Sigmoid colon (tissue), 7 donors: ENCODE results near the gene IRF4. TPM values are rescaled to one million over a fixed set of nuclear protein-coding genes. Genes with fewer than 3 reads are reported as not detected.
A peak's percentile ranks its signal among the peaks of the same experiment; 100 is the strongest.

Source experiments
- DNase-seq: peaks from one replicate; pipeline ENCODE4 v3.0.0-alpha.2; 2019
- H3K27ac ChIP-seq, 4 donors: fragments of 200-600 bp; sonication (generic); one replicate each; pipeline ENCODE4 v1.5.1; 2016 to 2019; ENCODE audit warnings: mild to moderate bottlenecking in 1 of 4
- H3K27me3 ChIP-seq, 3 donors: fragments of 200-600 bp; sonication (generic); one replicate each; pipeline ENCODE4 v1.5.1; 2019; ENCODE audit warnings: mild to moderate bottlenecking in 1 of 3
- H3K36me3 ChIP-seq, 4 donors: fragments of 200-600 bp; sonication (generic); one replicate each; pipeline ENCODE4 v1.5.1; 2016 to 2019
- H3K4me1 ChIP-seq, 4 donors: fragments of 200-600 bp; sonication (generic); one replicate each; pipeline ENCODE4 v1.5.1; 2017 to 2019
- H3K4me3 ChIP-seq, 4 donors: fragments of 200-600 bp; sonication (generic); one replicate each; pipeline ENCODE4 v1.5.1; 2017 to 2019; ENCODE audit warnings: mild to moderate bottlenecking in 2 of 4, moderate library complexity in 1 of 4
- H3K9me3 ChIP-seq, 4 donors: fragments of 200-600 bp in 3 of 4; sonication (generic) in 3 of 4; one replicate each; pipeline versions ENCODE4 v1.5.1 to v1.6.1; 2013 to 2019
- CTCF ChIP-seq, 4 experiments: fragments of 450-650 bp in 3 of 4; fragments of 200-600 bp in 1 of 4; IDR thresholded peaks; one replicate each; pipeline ENCODE4 v1.5.1; 2016 to 2019; ENCODE audit warnings: antibody characterized with exemption in 4 of 4, mild to moderate bottlenecking in 3 of 4, moderate library complexity in 2 of 4
- EP300 ChIP-seq, 4 donors: sonication (generic); formaldehyde crosslinking; IDR thresholded peaks; one replicate each; pipeline ENCODE4 v1.6.1; 2017; ENCODE audit warnings: antibody characterized with exemption in 4 of 4
- POLR2A ChIP-seq, 2 donors: fragments of 450-650 bp; IDR thresholded peaks; one replicate each; pipeline ENCODE4 v1.6.1; 2016; ENCODE audit warnings: antibody characterized with exemption in 2 of 2, mild to moderate bottlenecking in 2 of 2, moderate library complexity in 2 of 2
- POLR2AphosphoS5 ChIP-seq, 4 donors: sonication (generic); formaldehyde crosslinking; IDR thresholded peaks; one replicate each; pipeline ENCODE4 v1.6.1; 2017; ENCODE audit warnings: antibody characterized with exemption in 4 of 4
- WGBS, 2 donors: extraction: QIAGEN DNeasy Blood & Tissue Kit; methylation state at CpG; one replicate each; pipeline ENCODE4 v1.1.7; 2013; 5-methylcytosine and 5-hydroxymethylcytosine counted together
- intact Hi-C: fragments of 100-400 bp; cut with DNase I; formaldehyde crosslinking; loops from one replicate; pipeline ENCODE4 v1.15.1; 2023
- polyA plus RNA-seq, 3 donors: library from polyadenylated mRNA; stranded (reverse); fragments of 200-250 nt; gene quantifications; one replicate each; pipeline ENCODE4 v1.2.3, GENCODE V29; 2013
- total RNA-seq, 4 donors: library from RNA; depleted of rRNA; stranded (reverse); fragments of >200 nt; gene quantifications; one replicate each; pipeline ENCODE4 v1.1.0, GENCODE V29; 2016
- donor health status: healthy with polysubstance abuse.
- donor health status: Bipolar disorder and iron deficiency.
- donor health status: healthy.

Gene IRF4
- total and polyA plus RNA-seq, 7 donors, result 0.28 to 9.3 (median 0.46) TPM

GRCh38 chr6:445571-446417 lies 54.2 kb downstream of the IRF4 start:
- H3K36me3 ChIP-seq, result no peaks in the 10 kb centered on the region
- H3K27me3 ChIP-seq, result peaks cover 0 to 13% (median 0%) of the 10 kb centered on the region in 3 donors
- intact Hi-C loops, result no loop called here
- TF ChIP-seq CTCF (IDR thresholded peaks at IDR 0.05) (no peak), EP300 (IDR thresholded peaks at IDR 0.05) (no peak), POLR2AphosphoS5 (IDR thresholded peaks at IDR 0.05) (no peak), POLR2A (IDR thresholded peaks at IDR 0.05) (no peak)
- DNase-seq, result no peak
- no peak overlapping the region for H3K27ac ChIP-seq
- WGBS, 2 donors, result 72 to 87% methylated on average over 11 of the region's 11 CpGs
- no peaks in the 10 kb centered on the region for H3K4me1 ChIP-seq
- H3K9me3 ChIP-seq, result no peaks in the 10 kb centered on the region
- no peak overlapping the region for H3K4me3 ChIP-seq

GRCh38 chr6:446418-447366 lies 55.1 kb downstream of the IRF4 start:
- no peak overlapping the region for H3K4me3 ChIP-seq
- WGBS, 2 donors, result 75 to 86% methylated on average over 28 of the region's 28 CpGs

GRCh38 chr6:447381-448165 lies 56.0 kb downstream of the IRF4 start:
- no peaks in the 10 kb centered on the region for H3K9me3 ChIP-seq
- TF ChIP-seq EP300 (IDR thresholded peaks at IDR 0.05), result no peak
- TF ChIP-seq POLR2AphosphoS5 (IDR thresholded peaks at IDR 0.05), result no peak
- no peak for TF ChIP-seq POLR2A (IDR thresholded peaks at IDR 0.05)
- no peak for TF ChIP-seq CTCF (IDR thresholded peaks at IDR 0.05)
- H3K27ac ChIP-seq, result no peak overlapping the region
- peaks cover 0 to 13% (median 0%) of the 10 kb centered on the region in 3 donors for H3K27me3 ChIP-seq
- H3K4me1 ChIP-seq, result no peaks in the 10 kb centered on the region
- no peak overlapping the region for H3K4me3 ChIP-seq
- 76 to 77% methylated on average over 29 of the region's 29 CpGs for WGBS, 2 donors
- DNase-seq, result no peak
- intact Hi-C loops, result no loop called here
- H3K36me3 ChIP-seq, result no peaks in the 10 kb centered on the region

More at GRCh38 chr6:446418-447366, 55.1 kb downstream of the IRF4 start:
- intact Hi-C loops, result no loop called here
- TF ChIP-seq POLR2A (IDR thresholded peaks at IDR 0.05), result no peak
- TF ChIP-seq CTCF (IDR thresholded peaks at IDR 0.05), result no peak
- no peak for TF ChIP-seq EP300 (IDR thresholded peaks at IDR 0.05)
- no peak for TF ChIP-seq POLR2AphosphoS5 (IDR thresholded peaks at IDR 0.05)
- Histone ChIP-seq H3K9me3 (no peaks in the 10 kb centered on the region), H3K36me3 (no peaks in the 10 kb centered on the region), H3K27me3 (peaks cover 0 to 13% (median 0%) of the 10 kb centered on the region in 3 donors), H3K4me1 (no peaks in the 10 kb centered on the region), H3K27ac (no peak overlapping the region)
- peak; percentile 49 for DNase-seq

GRCh38 chr6:448296-449056 lies 56.9 kb downstream of the IRF4 start:
- Histone ChIP-seq H3K27me3 (peaks cover 0 to 13% (median 0%) of the 10 kb centered on the region in 3 donors), H3K9me3 (no peaks in the 10 kb centered on the region), H3K4me3 (no peak overlapping the region), H3K27ac (no peak overlapping the region), H3K4me1 (no peaks in the 10 kb centered on the region), H3K36me3 (no peaks in the 10 kb centered on the region)
- no peak for DNase-seq
- intact Hi-C loops, result no loop called here
- WGBS, 2 donors, result 88 to 90% methylated on average over 19 of the region's 19 CpGs
- TF ChIP-seq POLR2AphosphoS5 (IDR thresholded peaks at IDR 0.05), result no peak
- TF ChIP-seq EP300 (IDR thresholded peaks at IDR 0.05), result no peak
- no peak for TF ChIP-seq CTCF (IDR thresholded peaks at IDR 0.05)
- TF ChIP-seq POLR2A (IDR thresholded peaks at IDR 0.05), result no peak
